Neural crest cell (in vitro differentiated cells): ENCODE measurements around the gene TNFRSF19. TPM values are rescaled to one million over a fixed set of nuclear protein-coding genes. Genes with fewer than 3 reads are reported as not detected.

Experiments
- DNase-seq: peaks from one replicate; pipeline ENCODE4 v3.0.0; 2021; ENCODE audit warnings: low read depth, mixed read lengths, low spot score
- H3K27ac Mint-ChIP-seq: one replicate; pipeline ENCODE4 v1.8.0; 2021; ENCODE audit warnings: mild to moderate bottlenecking, mixed read lengths; ENCODE audit not compliant: unreplicated experiment
- H3K27me3 Mint-ChIP-seq: 2 replicates; pipeline ENCODE4 v1.8.0; 2021; ENCODE audit warnings: low read depth, mild to moderate bottlenecking, mixed read lengths
- H3K36me3 Mint-ChIP-seq: 2 replicates; pipeline ENCODE4 v1.8.0; 2021; ENCODE audit warnings: low read depth, mild to moderate bottlenecking, mixed read lengths
- H3K4me1 Mint-ChIP-seq: 2 replicates; pipeline ENCODE4 v1.8.0; 2021; ENCODE audit warnings: mixed read lengths
- H3K4me3 Mint-ChIP-seq: one replicate; pipeline ENCODE4 v1.8.0; 2021; ENCODE audit warnings: mild to moderate bottlenecking, mixed read lengths
- H3K9me3 Mint-ChIP-seq: 2 replicates; pipeline ENCODE4 v1.8.0; 2021; ENCODE audit warnings: mixed read lengths
- CTCF ChIP-seq: fragments of 200-600 bp; sonication (generic); conservative IDR thresholded peaks from 2 replicates; pipeline ENCODE4 v1.5.0; 2021; ENCODE audit warnings: antibody characterized with exemption, mild to moderate bottlenecking
- total RNA-seq: library from RNA; stranded (reverse); gene quantifications from 2 replicates; pipeline ENCODE4 v1.2.1, GENCODE V29; 2021

TNFRSF19 gene
- total RNA-seq, 1 donor from 2014 or later, result 76.1 TPM

- H3K4me3 Mint-ChIP-seq, result no peak overlapping the region
- no peak overlapping the region for H3K27ac Mint-ChIP-seq
- TF ChIP-seq CTCF, result no peak
- peaks cover 2% of the 10 kb centered on the region for H3K9me3 Mint-ChIP-seq
- H3K27me3 Mint-ChIP-seq, result no peaks in the 10 kb centered on the region
- DNase-seq, result no peak
- peaks cover 22% of the 10 kb centered on the region for H3K36me3 Mint-ChIP-seq
- H3K4me1 Mint-ChIP-seq, result peaks cover 14% of the 10 kb centered on the region
Observed at GRCh38 chr13:23667750-23668149, 97.5 kb downstream of the TNFRSF19 start.

GRCh38 chr13:23668562-23668961 lies 98.3 kb downstream of the TNFRSF19 start:
- no peak overlapping the region for H3K4me3 Mint-ChIP-seq
- H3K36me3 Mint-ChIP-seq, result peaks cover 15% of the 10 kb centered on the region
- no peak for TF ChIP-seq CTCF
- peaks cover 2% of the 10 kb centered on the region for H3K9me3 Mint-ChIP-seq
- no peak for DNase-seq
- peaks cover 20% of the 10 kb centered on the region for H3K4me1 Mint-ChIP-seq
- no peak overlapping the region for H3K27ac Mint-ChIP-seq
- H3K27me3 Mint-ChIP-seq, result no peaks in the 10 kb centered on the region

GRCh38 chr13:23670793-23671192 lies 100.6 kb downstream of the TNFRSF19 start:
- TF ChIP-seq CTCF, result no peak
- Mint-ChIP-seq H3K27ac (no peak overlapping the region), H3K9me3 (no peaks in the 10 kb centered on the region), H3K36me3 (peaks cover 17% of the 10 kb centered on the region), H3K27me3 (no peaks in the 10 kb centered on the region), H3K4me1 (peaks cover 25% of the 10 kb centered on the region), H3K4me3 (no peak overlapping the region)
- no peak for DNase-seq

- Mint-ChIP-seq H3K4me1 (peaks cover 23% of the 10 kb centered on the region), H3K9me3 (no peaks in the 10 kb centered on the region), H3K27ac (peak overlapping the region; percentile 29), H3K4me3 (no peak overlapping the region), H3K27me3 (no peaks in the 10 kb centered on the region), H3K36me3 (peaks cover 17% of the 10 kb centered on the region)
- no peak for DNase-seq
- TF ChIP-seq CTCF, result no peak
Observed at GRCh38 chr13:23671377-23671776, 101.2 kb downstream of the TNFRSF19 start.

- TF ChIP-seq CTCF, result no peak
- Mint-ChIP-seq H3K27ac (no peak overlapping the region), H3K36me3 (peaks cover 20% of the 10 kb centered on the region), H3K27me3 (no peaks in the 10 kb centered on the region), H3K4me1 (peaks cover 21% of the 10 kb centered on the region), H3K4me3 (no peak overlapping the region), H3K9me3 (no peaks in the 10 kb centered on the region)
- no peak for DNase-seq
Observed at GRCh38 chr13:23671897-23672296, 101.7 kb downstream of the TNFRSF19 start.

GRCh38 chr13:23672616-23673015 lies 102.4 kb downstream of the TNFRSF19 start:
- no peak for TF ChIP-seq CTCF
- Mint-ChIP-seq H3K27me3 (no peaks in the 10 kb centered on the region), H3K4me3 (no peak overlapping the region), H3K27ac (no peak overlapping the region), H3K9me3 (peaks cover 4% of the 10 kb centered on the region), H3K4me1 (peaks cover 21% of the 10 kb centered on the region), H3K36me3 (peaks cover 26% of the 10 kb centered on the region)
- no peak for DNase-seq
